Hippocampal formation (tissue), 2 donors: ENCODE data around the gene ERICH2.
"Not testable (repeated sequence)": the region's sequence is repeated elsewhere in the genome, so short reads cannot be mapped to it uniquely, and the experiment has no call there.

Experiments used
- DNase-seq, 2 donors: peaks; one replicate each; lab custom pipeline; 2025; lab: John Stamatoyannopoulos, UW

ERICH2 gene, protein sequence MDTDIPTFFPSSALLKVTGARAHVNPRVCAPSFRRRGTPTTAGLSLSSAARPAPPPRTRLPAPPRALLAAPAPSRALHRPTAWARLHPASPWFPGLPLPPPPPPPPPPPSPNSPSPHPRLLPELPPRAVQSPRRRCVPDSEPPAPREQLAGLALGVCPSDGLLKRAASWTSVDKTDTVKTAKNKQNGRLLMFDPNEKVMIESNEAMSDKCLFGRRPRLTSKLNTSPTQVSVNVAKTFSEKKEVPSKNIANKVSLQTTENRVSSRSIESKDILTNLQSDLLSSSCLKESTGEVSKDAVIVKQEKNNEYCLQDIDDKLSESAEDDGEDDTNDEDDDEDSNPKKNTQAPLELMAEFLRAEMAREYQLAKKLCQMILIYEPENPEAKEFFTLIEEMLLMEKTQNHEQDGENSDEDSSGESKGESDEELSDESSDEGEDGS

DNA sequence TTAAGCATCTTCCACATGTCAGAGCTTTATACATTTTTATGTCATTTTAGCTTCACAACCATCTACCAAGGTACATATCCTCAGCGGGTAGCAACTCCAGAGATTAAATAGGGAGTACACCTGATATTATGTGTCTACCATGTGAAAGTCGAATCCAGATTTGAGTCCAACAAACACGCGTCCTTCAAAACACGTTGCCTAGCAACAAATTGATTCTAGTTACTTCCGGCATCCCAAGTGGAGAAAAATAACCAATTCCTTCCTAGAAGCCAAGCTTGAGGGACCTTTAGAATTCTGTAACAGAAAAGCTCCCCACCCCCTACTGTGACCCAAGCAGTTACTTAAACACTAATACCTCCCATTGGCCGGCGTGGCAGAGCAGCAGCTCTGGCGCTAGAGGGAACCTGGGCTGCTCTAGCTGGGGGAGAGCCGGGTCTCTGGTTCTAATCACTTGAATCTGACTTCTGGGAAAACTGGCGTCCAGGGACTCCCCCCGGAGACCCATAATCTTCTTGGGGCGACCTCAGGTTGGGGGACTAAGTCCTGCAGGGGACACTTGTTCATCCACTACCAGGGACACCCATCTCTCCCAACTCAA is at the start of gene ERICH2:
Gene ERICH2, plus strand, starts transcription at position 371 of the 598 bp plus-strand sequence. CDS start 304 bp downstream, outside the sequence.
- no peak for DNase-seq

DNA sequence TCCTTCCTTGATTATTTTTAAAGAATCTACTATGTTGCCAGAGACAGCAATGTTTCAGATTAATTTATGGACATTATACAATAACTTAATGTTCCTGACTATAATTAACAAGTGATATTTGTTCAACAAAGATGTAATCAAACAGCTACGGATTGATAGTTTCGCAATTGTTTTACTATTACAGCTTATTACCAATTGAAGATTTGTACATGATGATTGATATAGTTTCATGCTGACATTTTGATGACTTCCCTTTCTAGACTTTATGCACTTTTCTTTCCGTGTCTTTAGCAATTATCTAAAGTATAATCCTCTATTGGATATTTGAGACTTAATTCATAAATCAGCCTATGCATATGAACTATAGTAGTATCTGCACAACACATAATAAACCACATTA is 48.5 kb upstream of the ERICH2 start:
- no peak for DNase-seq

DNA sequence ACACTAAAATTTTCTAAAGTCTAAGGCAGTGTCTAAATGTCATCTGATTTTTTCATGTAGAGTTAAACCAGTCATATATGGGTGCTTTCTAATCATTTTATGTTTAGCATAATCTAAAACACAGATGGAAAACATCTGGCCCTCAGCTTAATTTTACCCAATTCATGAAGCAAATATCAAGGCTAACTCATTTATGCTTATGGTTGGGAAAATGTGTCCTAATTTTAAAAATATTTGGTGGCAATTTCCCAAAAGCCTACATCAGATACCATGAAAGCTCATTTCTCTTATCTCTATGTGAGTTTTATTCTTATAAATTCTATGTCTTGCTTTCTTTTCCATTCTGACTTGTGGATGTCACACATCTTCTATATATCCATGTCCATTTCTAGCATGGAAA is 47.9 kb upstream of the ERICH2 start:
- DNase-seq: no peak

DNA sequence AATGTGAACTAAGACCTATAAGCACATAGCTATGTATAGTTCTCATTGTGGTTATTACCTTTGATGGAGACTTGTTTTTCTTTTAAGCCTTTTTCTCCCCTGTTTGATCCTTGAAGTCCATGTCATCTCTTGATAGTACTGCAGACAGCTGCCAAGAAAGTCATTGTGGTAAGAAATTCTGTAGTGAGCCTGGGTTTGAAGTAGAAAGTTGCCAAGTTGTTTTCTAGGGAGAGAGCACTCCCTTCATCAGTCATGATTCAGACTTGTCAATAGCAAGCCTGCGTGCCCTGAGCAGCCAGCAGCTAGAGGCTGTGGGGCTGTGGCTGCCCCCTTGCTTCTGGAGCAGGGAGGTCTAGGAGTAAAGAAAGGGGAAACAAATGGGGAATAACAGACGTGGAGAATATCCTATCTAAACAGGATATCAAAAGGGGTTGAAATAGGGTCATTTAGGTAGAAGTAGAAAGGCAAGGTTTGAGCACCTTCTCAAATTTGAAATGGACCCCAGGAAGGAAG is 46.7 kb upstream of the ERICH2 start:
- no peak for DNase-seq

DNA sequence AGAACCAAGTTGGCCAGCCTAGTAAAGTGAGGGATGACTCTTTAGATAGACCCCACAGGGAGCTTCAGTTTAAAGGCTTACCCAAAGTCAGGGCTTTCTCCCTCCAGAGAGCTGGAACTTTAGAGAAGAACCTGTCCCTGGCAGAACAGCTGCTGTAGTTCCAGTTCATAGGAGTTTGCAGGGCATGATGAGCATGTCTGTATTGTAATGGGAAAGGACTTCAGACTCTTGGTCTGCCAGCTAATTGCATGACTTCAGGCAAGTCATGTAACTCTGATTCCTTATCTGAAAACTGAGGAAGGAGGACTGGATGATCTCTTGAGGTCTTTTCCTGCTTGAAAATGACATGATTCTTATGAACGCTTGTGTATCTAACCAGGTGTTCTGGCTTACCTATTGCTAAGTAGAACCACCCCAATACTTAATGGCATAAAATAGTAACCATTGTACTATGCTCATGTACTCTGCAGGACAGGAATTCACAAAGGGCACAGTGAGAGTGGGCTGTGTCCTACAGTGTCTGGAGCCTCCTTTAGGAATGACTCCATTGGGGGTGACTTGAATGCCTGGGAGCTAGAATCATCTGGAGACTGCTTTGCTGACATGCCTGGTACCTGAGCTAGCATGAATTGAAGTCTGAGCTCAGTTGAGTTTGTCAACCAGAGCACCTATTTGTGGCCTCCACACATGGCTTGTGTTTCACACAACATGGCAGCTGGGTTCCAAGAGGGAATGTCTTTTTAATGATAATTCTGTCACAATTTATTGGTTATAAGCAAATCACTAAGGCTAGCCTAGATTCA is 36.2 kb upstream of the ERICH2 start:
- DNase-seq: no peak

DNA sequence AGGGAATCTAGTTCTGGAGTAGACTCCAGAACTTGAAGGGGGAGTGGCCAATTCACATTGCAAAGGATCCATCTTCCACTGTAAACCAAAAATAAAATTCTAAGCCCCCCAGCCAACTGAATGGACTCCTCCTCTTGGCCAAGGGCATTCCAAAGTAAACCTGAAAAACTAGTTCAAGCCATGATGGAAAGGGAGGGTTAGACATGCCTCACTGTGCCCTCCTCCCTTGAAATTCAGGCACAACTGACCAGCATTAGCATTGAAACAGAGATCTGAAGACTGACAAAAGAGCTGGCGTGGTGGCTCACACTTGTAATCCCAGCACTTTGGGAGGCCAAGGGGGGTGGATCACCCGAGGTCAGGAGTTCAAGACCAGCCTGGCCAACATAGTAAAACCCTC is 35.6 kb upstream of the ERICH2 start:
- not testable (repeated sequence) for DNase-seq

DNA sequence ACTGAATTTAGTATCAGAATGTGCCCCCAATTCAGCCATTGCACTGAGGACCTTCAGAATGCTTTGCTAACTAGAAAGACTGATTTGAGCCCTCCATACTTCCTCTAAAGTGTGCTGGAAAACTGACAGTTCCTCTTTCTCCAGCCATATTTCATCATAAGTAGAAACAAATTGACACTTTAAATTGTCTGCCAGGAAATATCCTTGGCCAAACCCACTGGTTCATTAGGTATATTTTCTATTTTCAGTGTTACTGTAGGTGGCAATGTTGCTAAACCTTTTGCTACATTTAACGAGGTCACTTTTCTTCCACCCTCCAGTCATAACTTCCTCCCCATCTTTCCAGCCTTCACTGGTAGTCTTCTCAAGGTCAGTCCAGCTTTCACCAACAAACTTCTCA is 33.5 kb upstream of the ERICH2 start:
- DNase-seq: no peak

DNA sequence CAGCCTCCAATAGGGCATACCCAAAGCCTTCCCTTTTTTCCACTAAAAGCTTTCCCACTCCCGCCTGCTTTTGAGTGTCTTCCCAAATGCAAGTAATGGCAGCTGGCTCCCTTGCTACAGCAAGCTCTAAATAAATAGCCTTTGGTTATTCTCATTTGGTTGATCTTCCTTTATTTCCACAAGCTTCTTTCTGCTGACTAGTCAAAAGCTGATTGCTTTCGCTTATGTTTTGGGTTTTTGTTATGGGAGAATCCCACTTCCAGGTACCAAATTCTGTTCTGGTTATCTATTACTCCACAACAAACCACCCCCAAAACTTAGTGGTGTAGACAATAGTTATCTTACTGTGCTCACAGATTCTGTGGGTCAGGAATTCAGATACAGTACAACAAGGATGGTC is 32.8 kb upstream of the ERICH2 start:
- no peak for DNase-seq

DNA sequence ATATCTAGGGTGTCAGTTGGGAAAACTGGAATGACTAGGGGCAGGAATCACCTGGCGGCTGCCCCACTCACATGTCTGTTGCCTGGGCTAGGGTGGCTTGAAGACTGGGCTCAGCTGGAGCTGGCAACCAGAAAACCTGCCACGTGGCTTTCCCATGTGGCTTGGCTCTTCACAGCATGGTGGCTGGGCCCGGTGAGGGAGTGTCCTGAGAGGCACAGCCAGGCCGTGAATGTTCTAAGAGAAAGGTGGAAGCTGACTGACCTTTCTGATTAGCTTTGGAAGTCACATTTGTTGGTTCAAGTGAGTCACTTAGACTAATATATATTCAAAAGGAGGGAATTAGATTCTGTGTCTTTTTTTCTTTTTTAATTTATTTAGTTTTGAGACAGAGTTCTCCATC is 32.4 kb upstream of the ERICH2 start:
- no peak for DNase-seq

DNA sequence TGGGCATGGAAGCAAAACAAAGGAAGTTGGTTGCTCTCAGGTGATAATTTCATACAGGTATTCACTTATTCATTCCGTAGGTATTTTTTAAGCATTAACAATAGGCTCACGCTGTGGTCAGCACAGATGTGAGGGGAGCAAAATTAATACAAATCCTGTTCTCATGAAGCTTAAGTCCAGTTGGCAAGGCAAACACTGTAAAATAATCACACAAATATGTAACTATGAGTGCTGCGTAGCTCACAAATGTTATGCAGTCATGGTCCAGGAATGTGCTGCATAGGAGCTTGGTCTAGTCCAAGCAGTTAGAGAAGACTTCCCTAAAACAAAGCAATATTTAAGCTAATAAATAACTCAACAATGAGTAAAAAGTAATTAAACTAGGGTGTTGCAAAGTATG is 31.1 kb upstream of the ERICH2 start:
- no peak for DNase-seq

DNA sequence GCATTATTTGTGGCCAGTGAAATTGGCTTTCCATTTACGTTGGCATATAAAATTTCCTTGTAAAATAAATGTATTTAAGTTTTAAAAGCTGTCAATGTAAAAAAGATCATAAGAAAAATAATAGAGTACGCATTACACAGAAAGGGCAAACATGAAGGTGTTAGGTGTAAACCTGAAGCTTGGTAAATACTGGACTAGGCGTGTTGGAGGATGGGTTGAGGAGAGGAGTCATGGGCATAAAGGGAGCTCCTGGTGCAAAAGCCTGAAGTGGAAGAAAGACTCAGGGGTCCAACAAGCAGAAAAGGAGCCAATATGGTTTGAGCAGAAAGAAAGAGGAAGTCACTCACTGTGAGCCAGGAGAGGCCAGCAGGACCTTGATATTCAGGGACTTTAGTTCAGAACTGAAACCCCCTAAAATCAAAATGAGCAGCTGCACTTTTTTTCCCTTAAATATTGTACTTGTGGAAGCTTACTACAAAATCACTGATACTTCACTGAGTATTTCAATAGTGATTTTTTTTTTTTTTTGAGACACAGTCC is 30.6 kb upstream of the ERICH2 start:
- no peak for DNase-seq

DNA sequence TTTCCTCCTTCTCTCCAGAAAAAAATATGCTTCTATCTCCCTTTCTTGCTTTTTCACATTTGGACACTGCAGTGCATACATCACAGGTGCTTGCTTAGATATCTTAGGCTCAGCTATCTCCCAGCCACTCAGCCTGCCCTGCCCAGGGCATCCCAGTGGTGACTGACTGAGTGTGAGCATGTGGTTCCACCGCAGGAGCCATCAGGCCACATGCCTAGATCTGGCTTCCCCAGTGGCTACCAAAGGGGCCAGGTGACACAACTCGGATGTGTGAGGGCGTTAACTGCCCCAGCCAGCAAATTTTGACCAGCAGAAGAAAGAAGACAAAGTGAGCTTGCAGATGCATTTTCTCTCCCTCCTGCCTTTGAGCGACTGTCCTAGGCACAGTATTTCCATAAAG is 29.5 kb upstream of the ERICH2 start:
- no peak for DNase-seq

DNA sequence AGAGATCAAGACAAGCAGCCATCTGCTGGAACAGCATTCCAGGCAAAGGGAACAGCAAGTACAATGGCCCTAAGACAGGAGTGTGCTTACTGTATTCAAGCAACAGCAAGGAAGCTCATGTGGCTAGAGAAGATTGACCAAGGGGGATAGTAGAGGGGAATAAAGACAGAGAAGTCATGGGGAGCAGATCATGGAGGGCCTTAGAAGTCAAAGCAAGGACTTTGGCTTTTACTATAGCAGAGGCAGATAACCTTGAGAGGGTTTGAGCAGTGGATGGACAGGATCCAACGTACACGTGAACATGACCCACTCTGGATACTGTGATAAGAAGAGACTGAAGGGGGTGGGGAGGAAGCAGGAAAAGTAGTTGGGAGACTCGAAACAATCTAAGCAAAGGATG is 28.2 kb upstream of the ERICH2 start:
- DNase-seq: no peak

DNA sequence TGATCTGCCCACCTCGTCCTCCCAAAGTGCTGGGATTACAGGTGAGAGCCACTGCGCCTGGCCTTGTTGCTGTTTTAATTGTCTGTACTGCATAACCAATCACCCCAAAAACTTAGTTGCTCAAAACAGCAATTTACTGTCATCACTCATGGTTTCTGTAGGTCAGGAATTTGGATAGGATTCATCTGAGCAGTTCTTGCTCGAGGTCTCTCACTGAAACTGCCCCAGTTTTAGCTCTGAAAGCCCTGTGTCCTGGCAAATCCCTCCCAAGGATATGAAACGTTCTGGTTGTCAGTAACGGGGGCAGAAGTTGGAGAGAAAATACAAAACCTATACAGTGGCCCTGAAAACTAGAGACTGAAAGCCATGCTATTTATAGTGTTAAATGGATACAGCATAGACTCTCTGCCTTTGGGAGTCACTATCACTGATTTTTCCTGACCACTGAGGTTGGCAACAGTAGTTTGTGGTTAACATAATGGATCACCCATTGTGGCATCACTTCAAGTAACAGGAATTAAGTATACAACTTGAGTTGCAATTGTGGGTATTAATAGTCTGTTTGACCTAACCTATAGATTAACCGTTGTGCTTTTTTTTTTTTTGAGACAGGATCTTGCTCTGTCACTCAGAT is 27.2 kb upstream of the ERICH2 start:
- DNase-seq: no peak

DNA sequence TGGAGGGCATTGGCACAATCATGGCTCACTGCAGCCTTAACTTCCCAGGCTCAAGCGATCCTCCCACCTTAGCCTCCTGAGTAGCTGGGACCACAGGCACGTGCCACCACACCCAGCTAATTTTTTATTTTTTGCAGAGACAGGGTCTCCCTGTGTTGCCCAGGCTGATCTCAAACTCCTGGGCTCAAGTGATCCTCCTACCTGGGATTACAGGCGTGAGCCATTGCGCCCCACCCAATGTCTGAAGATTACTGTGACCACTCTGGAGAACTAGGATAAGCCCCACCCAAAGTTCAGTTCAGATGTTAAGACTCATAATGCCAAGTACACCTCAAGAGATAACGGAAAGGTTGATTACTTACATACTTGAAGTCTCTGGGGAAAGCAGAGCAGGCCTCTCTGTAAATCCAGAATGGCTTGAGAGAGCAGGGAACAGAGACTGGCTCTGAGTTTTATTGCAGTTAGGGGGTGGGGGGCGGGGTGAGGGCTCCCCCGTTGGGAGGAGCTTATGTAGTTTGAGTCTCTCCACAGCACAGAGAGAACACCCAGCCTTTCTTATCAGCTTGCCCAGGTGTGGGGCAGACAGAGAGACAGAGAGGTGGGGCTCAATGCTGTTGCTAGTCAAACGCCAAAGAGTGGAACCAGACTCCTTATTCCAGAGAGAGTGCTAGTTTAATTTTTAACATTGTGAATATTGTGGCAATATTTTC is 26.5 kb upstream of the ERICH2 start:
- DNase-seq: no peak

DNA sequence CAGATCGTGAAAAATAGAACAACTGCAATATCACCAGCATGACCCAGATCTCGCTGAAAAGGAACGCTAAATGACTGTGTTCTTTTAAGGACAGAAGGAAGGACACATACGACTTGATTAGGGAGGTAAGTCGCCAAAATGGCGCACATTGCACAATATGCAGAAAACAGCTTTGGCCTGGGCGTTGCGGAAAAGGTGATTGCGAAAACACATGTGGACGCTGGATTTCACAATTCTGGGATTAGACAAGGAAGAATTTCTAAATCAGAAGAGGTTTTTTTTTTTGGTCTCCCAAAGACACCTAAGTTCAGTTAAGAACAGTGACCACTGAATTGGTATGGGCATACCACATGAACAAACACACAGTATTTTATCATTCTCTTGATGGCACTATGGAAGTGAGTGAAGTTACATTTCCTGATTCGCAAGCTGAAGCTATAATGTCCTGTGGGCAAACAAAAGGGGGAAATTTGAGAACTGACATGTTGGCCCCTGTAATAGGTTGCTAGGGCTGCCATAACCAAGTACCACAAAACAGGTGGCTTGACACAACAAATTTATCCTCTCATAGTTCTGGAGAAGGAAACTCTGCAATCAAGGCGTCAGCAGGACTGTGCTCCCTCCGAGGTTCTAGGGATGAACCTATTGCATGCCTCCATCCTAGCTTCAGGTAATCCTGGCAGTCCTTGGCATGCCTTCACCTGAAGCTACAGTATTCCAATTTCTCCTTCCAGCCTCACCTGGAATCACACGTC is 25.8 kb upstream of the ERICH2 start:
- no peak for DNase-seq

DNA sequence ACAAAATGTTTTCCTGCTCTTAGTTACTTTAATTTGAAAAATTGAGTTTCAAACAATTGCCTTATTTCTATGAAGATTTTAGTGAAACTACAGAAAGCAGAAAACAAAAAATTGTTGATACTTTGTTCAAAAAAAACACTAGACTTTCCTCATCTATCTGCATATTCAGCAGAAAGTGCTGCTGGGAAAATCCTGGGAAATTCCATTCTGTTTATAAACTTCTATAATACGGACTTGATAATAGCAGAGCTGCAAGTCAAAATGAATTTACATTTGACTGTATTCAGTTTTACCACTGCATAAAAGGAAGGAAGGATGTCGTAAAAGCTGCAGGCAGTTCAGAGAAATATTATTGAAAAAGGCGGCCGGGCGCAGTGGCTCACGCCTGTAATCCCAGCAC is 24.9 kb upstream of the ERICH2 start:
- no peak for DNase-seq

DNA sequence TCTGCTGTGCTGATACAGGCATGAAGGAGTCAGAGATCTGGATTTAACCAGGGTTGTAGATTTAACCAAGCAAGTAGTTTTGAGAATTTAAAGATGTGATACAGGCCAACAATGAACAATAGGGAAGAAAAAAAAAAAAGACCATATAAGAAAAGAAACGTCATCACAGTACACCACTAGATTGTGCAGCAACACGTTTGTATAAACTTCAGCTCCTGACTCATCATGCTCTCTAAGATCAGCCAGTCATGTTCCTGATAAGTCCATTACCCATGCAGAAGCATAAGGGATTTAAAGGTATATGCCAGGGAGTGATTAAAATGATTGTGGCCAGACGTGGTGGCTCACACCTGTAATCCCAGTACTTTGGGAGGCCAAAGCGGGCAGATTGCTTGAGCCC is 22.3 kb upstream of the ERICH2 start:
- DNase-seq: no peak

DNA sequence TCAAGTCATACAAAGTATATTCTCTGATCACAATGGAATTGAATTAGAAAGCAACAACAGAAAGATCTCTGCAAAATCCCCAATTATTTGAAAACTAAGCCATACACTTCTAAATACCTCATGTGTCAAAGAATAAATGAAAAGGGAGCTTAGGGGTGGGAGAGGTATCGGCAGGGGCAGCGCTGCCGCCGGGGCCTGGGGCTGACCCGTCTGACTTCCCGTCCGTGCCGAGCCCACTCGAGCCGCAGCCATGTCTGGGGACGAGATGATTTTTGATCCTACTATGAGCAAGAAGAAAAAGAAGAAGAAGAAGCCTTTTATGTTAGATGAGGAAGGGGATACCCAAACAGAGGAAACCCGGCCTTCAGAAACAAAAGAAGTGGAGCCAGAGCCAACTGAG is 18.6 kb upstream of the ERICH2 start:
- not testable (repeated sequence) for DNase-seq

DNA sequence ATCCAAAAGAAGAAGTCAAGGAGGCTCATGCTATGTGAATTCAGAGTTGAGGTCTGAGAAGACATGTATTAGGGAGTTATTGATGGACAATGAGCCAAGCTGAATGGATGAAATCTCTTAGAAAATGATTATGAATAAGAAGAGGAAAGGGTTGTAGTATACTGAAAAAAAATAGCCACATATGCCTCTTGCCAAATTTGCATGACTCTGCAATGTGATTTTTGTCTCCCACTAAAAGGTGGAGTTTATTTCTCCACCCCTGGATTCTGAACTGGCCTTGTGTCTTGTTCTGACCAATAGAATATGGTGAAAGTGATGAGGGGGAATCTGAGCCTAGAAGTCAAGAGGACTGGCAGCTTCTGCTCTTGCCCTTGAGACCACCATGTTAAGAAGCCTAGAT is 8.6 kb upstream of the ERICH2 start:
- DNase-seq: no peak
